Endothelial cell of umbilical vein (primary cell): Measurements from ENCODE around the gene PSMB2. TPM values are rescaled to one million over a fixed set of nuclear protein-coding genes. Genes with fewer than 3 reads are reported as not detected.

ENCODE experiments used
- BruUV-seq: library from RNA; stranded (reverse); fragments of 400-500 nt; replicated peaks from 2 replicates; lab custom pipeline; 2021; lab: Mats Ljungman, UMichigan
- CTCF ChIA-PET: fragments of 300-600, 350-600 bp; sonication (Branson Sonifier 250); formaldehyde crosslinking; loops from one replicate; lab custom pipeline; 2021; ENCODE audit warnings: antibody characterized with exemption, inconsistent platforms; lab: Charles Lee
- POLR2A ChIA-PET: fragments of 300-600, 350-600 bp; sonication (Branson Sonifier 250); formaldehyde crosslinking; loops from one replicate; lab custom pipeline; 2021; ENCODE audit warnings: antibody characterized with exemption, inconsistent platforms; lab: Charles Lee
- DNase-seq: peaks from one replicate; pipeline ENCODE4 v3.0.0-alpha.2; 2011; ENCODE audit warnings: low read depth, low spot score
- FAIRE-seq: peaks from 2 replicates; lab custom pipeline; 2011; peaks lifted over from hg19 to GRCh38; lab: Jason Lieb, UNC
- H2AFZ ChIP-seq: 2 replicates; pipeline ENCODE4 v1.6.0; 2012; ENCODE audit warnings: low read depth, low read length, control low read depth, inconsistent platforms
- H3K27ac ChIP-seq: 2 replicates; pipeline ENCODE4 v1.5.1; 2011; ENCODE audit warnings: low read depth, mild to moderate bottlenecking, control low read depth, low read length, moderate library complexity; ENCODE audit not compliant: insufficient read depth
- H3K27me3 ChIP-seq, 2 experiments: 2 replicates each; pipeline versions ENCODE4 v1.6.0 to v1.6.1; 2011; ENCODE audit warnings: low read length in 2 of 2, mixed read lengths in 1 of 2; ENCODE audit not compliant: control insufficient read depth in 2 of 2, insufficient read depth in 2 of 2
- H3K36me3 ChIP-seq, 2 experiments: 2 replicates in 1 of 2; 3 replicates in 1 of 2; pipeline ENCODE4 v1.5.1; 2011; ENCODE audit warnings: low read length in 2 of 2, mild to moderate bottlenecking in 1 of 2, moderate library complexity in 1 of 2; ENCODE audit not compliant: control insufficient read depth in 2 of 2, insufficient read depth in 2 of 2; ENCODE audit errors: extremely low read depth in 1 of 2
- H3K4me1 ChIP-seq: 3 replicates; pipeline ENCODE4 v1.5.1; 2011; ENCODE audit warnings: mild to moderate bottlenecking, low read length; ENCODE audit not compliant: control insufficient read depth, insufficient read depth; ENCODE audit errors: extremely low read depth
- H3K4me2 ChIP-seq: 2 replicates; pipeline ENCODE4 v1.6.1; 2011; ENCODE audit warnings: low read length, control low read depth, mixed read lengths; ENCODE audit not compliant: insufficient read depth
- H3K4me3 ChIP-seq, 3 experiments: fragments of 200-600 bp in 1 of 3; sonication (generic), shearing (Covaris generic) in 1 of 3; replicated peaks in 1 of 3; 2 replicates each; pipeline ENCODE4 v1.5.1; 2011 to 2016; ENCODE audit warnings: control low read depth in 3 of 3, low read length in 3 of 3, mild to moderate bottlenecking in 2 of 3, inconsistent platforms in 1 of 3, low read depth in 1 of 3, moderate library complexity in 1 of 3; ENCODE audit not compliant: insufficient read depth in 1 of 3
- H3K79me2 ChIP-seq: 2 replicates; pipeline ENCODE4 v1.6.0; 2012; ENCODE audit warnings: low read length, inconsistent platforms; ENCODE audit not compliant: control insufficient read depth, insufficient read depth
- H3K9ac ChIP-seq: replicated peaks from 2 replicates; pipeline ENCODE3; 2011; ENCODE audit warnings: low read length, control low read depth; ENCODE audit not compliant: insufficient read depth; ENCODE audit errors: extremely low read depth
- H3K9me1 ChIP-seq: replicated peaks from 3 replicates; pipeline ENCODE4 v1.6.0; 2011; ENCODE audit warnings: mild to moderate bottlenecking, low read length; ENCODE audit not compliant: control insufficient read depth, insufficient read depth; ENCODE audit errors: extremely low read depth
- H3K9me3 ChIP-seq: replicated peaks from 2 replicates; pipeline ENCODE4 v1.5.1; 2012; ENCODE audit warnings: low read length, inconsistent platforms; ENCODE audit not compliant: control insufficient read depth, insufficient read depth
- H4K20me1 ChIP-seq: replicated peaks from 2 replicates; pipeline ENCODE3; 2011; ENCODE audit warnings: mild to moderate bottlenecking, low read length; ENCODE audit not compliant: control insufficient read depth, insufficient read depth; ENCODE audit errors: extremely low read depth
- CTCF ChIP-seq, 2 donors: IDR thresholded peaks; 1 replicate in 1 of 2; 2 replicates in 1 of 2; pipeline ENCODE4 v1.5.1; 2011; ENCODE audit warnings: low read length in 2 of 2, mild to moderate bottlenecking in 2 of 2, moderate library complexity in 2 of 2, control low read depth in 1 of 2, inconsistent platforms in 1 of 2, low read depth in 1 of 2; ENCODE audit not compliant: insufficient read depth in 1 of 2; ENCODE audit errors: extremely low read depth in 1 of 2
- EZH2 ChIP-seq: IDR thresholded peaks from 2 replicates; pipeline ENCODE4 v1.6.1; 2012; ENCODE audit warnings: borderline replicate concordance, low read depth, mild to moderate bottlenecking, moderate library complexity, low read length, inconsistent platforms; ENCODE audit not compliant: severe bottlenecking
- FOS ChIP-seq: IDR thresholded peaks from 2 replicates; pipeline ENCODE4 v1.6.1; 2011; ENCODE audit warnings: mild to moderate bottlenecking, low read length, moderate library complexity, borderline replicate concordance; ENCODE audit not compliant: insufficient read depth
- GATA2 ChIP-seq: IDR thresholded peaks from 2 replicates; pipeline ENCODE4 v1.7.0; 2011; ENCODE audit warnings: low read depth, mild to moderate bottlenecking, moderate library complexity, mixed read lengths, low read length; ENCODE audit not compliant: insufficient read length, insufficient read depth
- JUN ChIP-seq: IDR thresholded peaks from 2 replicates; pipeline ENCODE4 v1.6.1; 2011; ENCODE audit warnings: borderline replicate concordance, low read depth; ENCODE audit not compliant: insufficient read length, insufficient read depth
- MAX ChIP-seq: IDR thresholded peaks from 2 replicates; pipeline ENCODE4 v1.6.1; 2011; ENCODE audit not compliant: insufficient read depth, insufficient read length
- MYC ChIP-seq: IDR thresholded peaks from one replicate; pipeline ENCODE4 v1.6.1; 2011; ENCODE audit warnings: mild to moderate bottlenecking, low read depth, low read length
- POLR2A ChIP-seq: IDR thresholded peaks from 2 replicates; pipeline ENCODE4 v1.6.1; 2012; ENCODE audit warnings: low read depth, mild to moderate bottlenecking, control low read depth, low read length
- POLR2AphosphoS5 ChIP-seq: IDR thresholded peaks from 2 replicates; pipeline ENCODE4 v1.6.1; 2012; ENCODE audit warnings: low read depth, mild to moderate bottlenecking, control low read depth, low read length, moderate library complexity; ENCODE audit not compliant: insufficient read depth
- dilution Hi-C: fragments of 300-500 bp; cut with MboI; formaldehyde crosslinking; loops from one replicate; pipeline ENCODE4 v1.15.0; 2019; ENCODE audit warnings: low sequenced_read_pairs; ENCODE audit not compliant: extremely low pct_ligation_motif_present
- intact Hi-C: fragments of 100-400 bp; cut with micrococcal nuclease; formaldehyde crosslinking; loops from one replicate; pipeline ENCODE4 v1.10.0; 2022
- polyA plus RNA-seq, 4 experiments: library from polyadenylated mRNA; depleted of rRNA in 3 of 4; stranded (reverse) in 3 of 4; unstranded in 1 of 4; fragments of >200 nt; gene quantifications; 2 replicates each; pipeline versions ENCODE4 v1.2.1 to v1.2.3, GENCODE V29; 2011 to 2012; ENCODE audit warnings: missing spikeins in 1 of 4
- total RNA-seq: library from RNA; stranded (reverse); gene quantifications from 2 replicates; pipeline ENCODE4 v1.2.3, GENCODE V29; 2021

Gene PSMB2
- total and polyA plus RNA-seq, 2 donors (not counting 3 experiments of a cell fraction or from before 2014, with no cell fraction given) = 93.6 to 118 TPM

- H2AFZ ChIP-seq = no peak overlapping the region
- peaks cover 9% of the 10 kb centered on the region for H3K4me1 ChIP-seq
- dilution Hi-C loops = no loop called here
- POLR2A ChIA-PET = no interaction called here
- TF ChIP-seq JUN (no peak), MYC (no peak), CTCF (IDR thresholded peaks at IDR 0.05; ENCODE audit: extremely low read depth in 1 of 2, insufficient read depth in 1 of 2, low read depth in 1 of 2, low read length in 2 of 2) (no peak), FOS (no peak), POLR2A (no peak), GATA2 (no peak), POLR2AphosphoS5 (no peak), MAX (no peak), EZH2 (no peak)
- no peaks in the 10 kb centered on the region for H3K9me3 ChIP-seq
- intact Hi-C loops = no loop called here
- FAIRE-seq = no peak
- no peak overlapping the region for H3K4me3 ChIP-seq
- no peaks in the 10 kb centered on the region for H3K9me1 ChIP-seq
- CTCF ChIA-PET = interaction anchor here (2.6 kb wide), 1 partner anchor 10 kb away, joined by 13 read pairs; no protein-coding TSS in a partner anchor
- no peak overlapping the region for H3K27ac ChIP-seq
- H3K79me2 ChIP-seq = no peaks in the 10 kb centered on the region
- H3K27me3 ChIP-seq = peaks cover 43 to 65% of the 10 kb centered on the region in 2 experiments
- no peak overlapping the region for H3K9ac ChIP-seq
- H3K4me2 ChIP-seq = no peak overlapping the region
- DNase-seq = no peak
- BruUV-seq = no TSS peak
- H3K36me3 ChIP-seq = no peaks in the 10 kb centered on the region
- H4K20me1 ChIP-seq = no peaks in the 10 kb centered on the region
These were observed 66.5 kb downstream of the PSMB2 start for GRCh38 chr1:35574655-35575415.
